Keratinocyte (primary cell): ENCODE results near the gene ADAM19. TPM values are rescaled to one million over a fixed set of nuclear protein-coding genes. Genes with fewer than 3 reads are reported as not detected.

Source experiments
- DNase-seq: peaks from one replicate; pipeline ENCODE4 v3.0.0-alpha.2; 2011; ENCODE audit warnings: low read depth, missing footprints, low spot score
- FAIRE-seq: peaks from 2 replicates; lab custom pipeline; 2011; peaks lifted over from hg19 to GRCh38; lab: Jason Lieb, UNC
- H2AFZ ChIP-seq: 2 replicates; pipeline ENCODE4 v1.6.0; 2012; ENCODE audit warnings: low read length, control low read depth, inconsistent platforms; ENCODE audit not compliant: control insufficient read depth
- H3K27ac ChIP-seq: 2 replicates; pipeline ENCODE4 v1.5.1; 2011; ENCODE audit warnings: low read length; ENCODE audit not compliant: control insufficient read depth, insufficient read depth
- H3K27me3 ChIP-seq: 3 replicates; pipeline ENCODE4 v1.6.0; 2011; ENCODE audit warnings: low read length; ENCODE audit not compliant: control insufficient read depth, insufficient read depth; ENCODE audit errors: extremely low read depth
- H3K36me3 ChIP-seq, 2 experiments: 2 replicates in 1 of 2; 3 replicates in 1 of 2; pipeline ENCODE4 v1.5.1; 2011; ENCODE audit warnings: low read length in 2 of 2, mild to moderate bottlenecking in 1 of 2; ENCODE audit not compliant: control insufficient read depth in 2 of 2, insufficient read depth in 2 of 2; ENCODE audit errors: extremely low read depth in 1 of 2
- H3K4me1 ChIP-seq: 3 replicates; pipeline ENCODE4 v1.5.1; 2011; ENCODE audit warnings: low read length; ENCODE audit not compliant: control insufficient read depth, insufficient read depth; ENCODE audit errors: extremely low read depth
- H3K4me2 ChIP-seq: 3 replicates; pipeline ENCODE4 v1.6.0; 2011; ENCODE audit warnings: low read depth, low read length; ENCODE audit not compliant: control insufficient read depth, insufficient read depth; ENCODE audit errors: extremely low read depth
- H3K4me3 ChIP-seq, 3 experiments: fragments of 200-600 bp in 1 of 3; sonication (generic) in 1 of 3; 2 replicates in 2 of 3; 3 replicates in 1 of 3; pipeline ENCODE4 v1.5.1; 2011 to 2016; ENCODE audit warnings: low read length in 3 of 3, mild to moderate bottlenecking in 3 of 3, control low read depth in 2 of 3, inconsistent platforms in 1 of 3, low read depth in 1 of 3, mixed read lengths in 1 of 3, mixed run types in 1 of 3, moderate library complexity in 1 of 3; ENCODE audit not compliant: control insufficient read depth in 2 of 3, insufficient read depth in 2 of 3; ENCODE audit errors: extremely low read depth in 1 of 3
- H3K79me2 ChIP-seq: 2 replicates; pipeline ENCODE4 v1.6.0; 2012; ENCODE audit warnings: low read length; ENCODE audit not compliant: control insufficient read depth, insufficient read depth
- H3K9ac ChIP-seq: 3 replicates; pipeline ENCODE4 v1.6.0; 2011; ENCODE audit warnings: low read length; ENCODE audit not compliant: control insufficient read depth, insufficient read depth; ENCODE audit errors: extremely low read depth
- H3K9me1 ChIP-seq: 3 replicates; pipeline ENCODE4 v1.6.0; 2011; ENCODE audit warnings: low read length; ENCODE audit not compliant: control insufficient read depth, insufficient read depth; ENCODE audit errors: extremely low read depth
- H3K9me3 ChIP-seq: 2 replicates; pipeline ENCODE4 v1.5.1; 2012; ENCODE audit warnings: low read depth, low read length; ENCODE audit not compliant: control insufficient read depth
- H4K20me1 ChIP-seq: 3 replicates; pipeline ENCODE4 v1.6.0; 2011; ENCODE audit warnings: low read length; ENCODE audit not compliant: control insufficient read depth, insufficient read depth; ENCODE audit errors: extremely low read depth
- EZH2 ChIP-seq: IDR thresholded peaks from one replicate; pipeline ENCODE4 v1.6.1; 2012; ENCODE audit warnings: inconsistent platforms, mild to moderate bottlenecking, low read length, moderate library complexity
- dilution Hi-C: fragments of 300-500 bp; cut with MboI; formaldehyde crosslinking; loops from one replicate; pipeline ENCODE4 v1.7.0; 2020; ENCODE audit warnings: low sequenced_read_pairs; ENCODE audit not compliant: extremely low pct_ligation_motif_present
- polyA plus RNA-seq, 5 experiments: library from polyadenylated mRNA; depleted of rRNA in 3 of 5; stranded (reverse) in 3 of 5; stranded (forward) in 1 of 5; unstranded in 1 of 5; fragments of >200 nt; gene quantifications; 1 replicate in 1 of 5; 2 replicates in 3 of 5; 3 replicates in 1 of 5; pipeline versions ENCODE4 v1.2.1 to v1.2.3, GENCODE V29; 2011 to 2012; ENCODE audit warnings: missing spikeins in 2 of 5, low read depth in 1 of 5, low replicate concordance in 1 of 5
- TF ChIP-seq, protein P1 (sequence below), 3 experiments: IDR thresholded peaks in 1 of 3; conservative IDR thresholded peaks in 1 of 3; optimal IDR thresholded peaks in 1 of 3; 2 replicates in 2 of 3; 3 replicates in 1 of 3; pipeline versions ENCODE3 to v1.5.1; 2011; ENCODE audit warnings: low read length in 3 of 3, mild to moderate bottlenecking in 3 of 3, moderate library complexity in 2 of 3, control low read depth in 1 of 3, inconsistent platforms in 1 of 3; ENCODE audit not compliant: insufficient read depth in 2 of 3; ENCODE audit errors: extremely low read depth in 1 of 3

ADAM19 gene
- polyA plus RNA-seq, 1 donor (not counting 4 experiments of a cell fraction or from before 2014, with no cell fraction given), result 22.7 TPM

DNA sequence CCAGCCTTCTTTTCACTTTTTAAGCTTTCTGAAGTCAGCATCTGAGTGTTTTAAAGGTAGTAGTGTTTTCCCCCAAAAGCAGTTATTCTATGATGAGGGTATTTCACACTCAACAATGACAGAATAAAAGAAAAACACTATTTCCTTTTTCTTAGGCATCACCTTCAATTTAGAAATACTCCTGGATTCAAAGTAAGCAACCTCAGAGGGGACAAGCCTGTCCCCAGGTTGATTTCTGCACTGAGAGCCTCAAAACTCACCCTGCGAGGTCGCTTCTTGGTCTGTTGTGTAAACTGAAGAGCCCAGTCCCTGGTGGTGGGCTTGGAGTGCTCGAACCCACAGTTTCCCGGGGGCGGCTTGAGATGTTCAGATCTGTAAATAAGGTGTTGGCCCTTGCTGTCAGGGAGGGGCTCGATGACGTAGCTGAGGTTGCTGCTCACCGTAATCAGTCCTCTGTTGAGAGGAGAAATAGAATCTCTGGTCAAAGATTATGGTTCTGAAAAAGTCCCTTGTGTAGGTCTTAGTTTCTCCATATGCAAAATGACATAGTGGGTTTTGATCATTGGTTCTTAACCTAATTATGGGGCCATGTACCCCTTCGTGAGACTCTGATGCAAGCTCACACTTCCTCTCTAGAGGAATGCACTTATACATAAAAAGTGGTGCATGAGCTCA lies 55.9 kb downstream of the ADAM19 start:
- TF ChIP-seq, protein P1, sequence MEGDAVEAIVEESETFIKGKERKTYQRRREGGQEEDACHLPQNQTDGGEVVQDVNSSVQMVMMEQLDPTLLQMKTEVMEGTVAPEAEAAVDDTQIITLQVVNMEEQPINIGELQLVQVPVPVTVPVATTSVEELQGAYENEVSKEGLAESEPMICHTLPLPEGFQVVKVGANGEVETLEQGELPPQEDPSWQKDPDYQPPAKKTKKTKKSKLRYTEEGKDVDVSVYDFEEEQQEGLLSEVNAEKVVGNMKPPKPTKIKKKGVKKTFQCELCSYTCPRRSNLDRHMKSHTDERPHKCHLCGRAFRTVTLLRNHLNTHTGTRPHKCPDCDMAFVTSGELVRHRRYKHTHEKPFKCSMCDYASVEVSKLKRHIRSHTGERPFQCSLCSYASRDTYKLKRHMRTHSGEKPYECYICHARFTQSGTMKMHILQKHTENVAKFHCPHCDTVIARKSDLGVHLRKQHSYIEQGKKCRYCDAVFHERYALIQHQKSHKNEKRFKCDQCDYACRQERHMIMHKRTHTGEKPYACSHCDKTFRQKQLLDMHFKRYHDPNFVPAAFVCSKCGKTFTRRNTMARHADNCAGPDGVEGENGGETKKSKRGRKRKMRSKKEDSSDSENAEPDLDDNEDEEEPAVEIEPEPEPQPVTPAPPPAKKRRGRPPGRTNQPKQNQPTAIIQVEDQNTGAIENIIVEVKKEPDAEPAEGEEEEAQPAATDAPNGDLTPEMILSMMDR (optimal IDR thresholded peaks at IDR 0.05 in 1 of 3, IDR thresholded peaks at IDR 0.05 in 1 of 3, conservative IDR thresholded peaks at IDR 0.05 in 1 of 3; ENCODE audit: extremely low read depth in 1 of 3, insufficient read depth in 2 of 3, low read length in 3 of 3), result no peak
- TF ChIP-seq EZH2, result no peak
- no peaks in the 10 kb centered on the region for H3K79me2 ChIP-seq
- no peaks in the 10 kb centered on the region for H3K9me3 ChIP-seq
- H3K4me1 ChIP-seq, result peaks cover 11% of the 10 kb centered on the region
- no peak overlapping the region for H3K4me2 ChIP-seq
- H4K20me1 ChIP-seq, result no peaks in the 10 kb centered on the region
- FAIRE-seq (no peak), DNase-seq (no peak)
- peaks cover 0 to 12% of the 10 kb centered on the region in 2 experiments for H3K36me3 ChIP-seq
- dilution Hi-C loops, result no loop called here
- H3K4me3 ChIP-seq, result no peak overlapping the region
- H2AFZ ChIP-seq, result no peak overlapping the region
- H3K27me3 ChIP-seq, result no peaks in the 10 kb centered on the region
- no peaks in the 10 kb centered on the region for H3K9me1 ChIP-seq
- H3K27ac ChIP-seq, result no peak overlapping the region
- no peak overlapping the region for H3K9ac ChIP-seq

GRCh38 chr5:157518963-157519362 lies 56.6 kb downstream of the ADAM19 start:
- Histone ChIP-seq H3K79me2 (no peaks in the 10 kb centered on the region), H2AFZ (no peak overlapping the region), H3K9ac (no peak overlapping the region), H4K20me1 (no peaks in the 10 kb centered on the region), H3K4me1 (peaks cover 11% of the 10 kb centered on the region), H3K4me2 (no peak overlapping the region), H3K27me3 (no peaks in the 10 kb centered on the region), H3K36me3 (peaks cover 0 to 12% of the 10 kb centered on the region in 2 experiments), H3K9me1 (no peaks in the 10 kb centered on the region), H3K9me3 (no peaks in the 10 kb centered on the region), H3K4me3 (no peak overlapping the region), H3K27ac (no peak overlapping the region)
- DNase-seq, result no peak
- FAIRE-seq, result no peak
- dilution Hi-C loops, result no loop called here
- no peak for TF ChIP-seq EZH2
- TF ChIP-seq, protein P1 (optimal IDR thresholded peaks at IDR 0.05 in 1 of 3, IDR thresholded peaks at IDR 0.05 in 1 of 3, conservative IDR thresholded peaks at IDR 0.05 in 1 of 3; ENCODE audit: extremely low read depth in 1 of 3, insufficient read depth in 2 of 3, low read length in 3 of 3), result no peak
